ENCODE measurements around the gene SFXN3. TPM values are rescaled to one million over a fixed set of nuclear protein-coding genes. Genes with fewer than 3 reads are reported as not detected.

The SFXN3 gene
- total RNA-seq, 1 donor from 2014 or later, result 5.2 TPM

- peaks cover 7% of the 10 kb centered on the region for H3K9me3 Mint-ChIP-seq (ENCODE audit: unreplicated experiment)
These were observed 5.1 kb downstream of the SFXN3 start for GRCh38 chr10:101035916-101036702.

GRCh38 chr10:101036726-101037125 is 5.7 kb downstream of the SFXN3 start:
- DNase-seq, result no peak
- TF ChIP-seq CTCF (IDR thresholded peaks at IDR 0.05; ENCODE audit: partially characterized antibody, unreplicated experiment), result no peak
- Mint-ChIP-seq H3K4me1 (ENCODE audit: low read depth, unreplicated experiment) (peaks cover 16% of the 10 kb centered on the region), H3K4me3 (ENCODE audit: unreplicated experiment) (no peak overlapping the region), H3K36me3 (ENCODE audit: unreplicated experiment) (peaks cover 7% of the 10 kb centered on the region), H3K27ac (ENCODE audit: unreplicated experiment) (no peak overlapping the region), H3K27me3 (ENCODE audit: unreplicated experiment) (peaks cover 11% of the 10 kb centered on the region), H3K9me3 (ENCODE audit: unreplicated experiment) (peaks cover 7% of the 10 kb centered on the region)

More at GRCh38 chr10:101035916-101036702, 5.1 kb downstream of the SFXN3 start:
- Mint-ChIP-seq H3K4me3 (ENCODE audit: unreplicated experiment) (no peak overlapping the region), H3K27ac (ENCODE audit: unreplicated experiment) (no peak overlapping the region), H3K36me3 (ENCODE audit: unreplicated experiment) (peaks cover 7% of the 10 kb centered on the region), H3K4me1 (ENCODE audit: low read depth, unreplicated experiment) (peaks cover 20% of the 10 kb centered on the region), H3K27me3 (ENCODE audit: unreplicated experiment) (peaks cover 13% of the 10 kb centered on the region)
- no peak for TF ChIP-seq CTCF (IDR thresholded peaks at IDR 0.05; ENCODE audit: partially characterized antibody, unreplicated experiment)
- no peak for DNase-seq

GRCh38 chr10:101038484-101038883 is 7.5 kb downstream of the SFXN3 start:
- peaks cover 4% of the 10 kb centered on the region for H3K27me3 Mint-ChIP-seq (ENCODE audit: unreplicated experiment)
- H3K27ac Mint-ChIP-seq (ENCODE audit: unreplicated experiment), result no peak overlapping the region
- DNase-seq, result no peak
- peaks cover 7% of the 10 kb centered on the region for H3K36me3 Mint-ChIP-seq (ENCODE audit: unreplicated experiment)
- TF ChIP-seq CTCF (IDR thresholded peaks at IDR 0.05; ENCODE audit: partially characterized antibody, unreplicated experiment), result no peak
- H3K4me1 Mint-ChIP-seq (ENCODE audit: low read depth, unreplicated experiment), result peaks cover 12% of the 10 kb centered on the region
- H3K4me3 Mint-ChIP-seq (ENCODE audit: unreplicated experiment), result no peak overlapping the region
- H3K9me3 Mint-ChIP-seq (ENCODE audit: unreplicated experiment), result peaks cover 6% of the 10 kb centered on the region

- Mint-ChIP-seq H3K36me3 (ENCODE audit: unreplicated experiment) (peaks cover 7% of the 10 kb centered on the region), H3K4me1 (ENCODE audit: low read depth, unreplicated experiment) (peaks cover 13% of the 10 kb centered on the region), H3K27me3 (ENCODE audit: unreplicated experiment) (peaks cover 4% of the 10 kb centered on the region), H3K9me3 (ENCODE audit: unreplicated experiment) (peaks cover 6% of the 10 kb centered on the region), H3K4me3 (ENCODE audit: unreplicated experiment) (no peak overlapping the region), H3K27ac (ENCODE audit: unreplicated experiment) (no peak overlapping the region)
- TF ChIP-seq CTCF (IDR thresholded peaks at IDR 0.05; ENCODE audit: partially characterized antibody, unreplicated experiment), result no peak
- DNase-seq, result no peak
These were observed 9.0 kb downstream of the SFXN3 start for GRCh38 chr10:101040061-101040460.

- no peak for TF ChIP-seq CTCF (IDR thresholded peaks at IDR 0.05; ENCODE audit: partially characterized antibody, unreplicated experiment)
- no peak overlapping the region for H3K4me3 Mint-ChIP-seq (ENCODE audit: unreplicated experiment)
- no peak overlapping the region for H3K27ac Mint-ChIP-seq (ENCODE audit: unreplicated experiment)
- H3K27me3 Mint-ChIP-seq (ENCODE audit: unreplicated experiment), result peaks cover 9% of the 10 kb centered on the region
- peaks cover 6% of the 10 kb centered on the region for H3K9me3 Mint-ChIP-seq (ENCODE audit: unreplicated experiment)
- H3K36me3 Mint-ChIP-seq (ENCODE audit: unreplicated experiment), result peaks cover 7% of the 10 kb centered on the region
- H3K4me1 Mint-ChIP-seq (ENCODE audit: low read depth, unreplicated experiment), result peaks cover 13% of the 10 kb centered on the region
- no peak for DNase-seq
These were observed 9.8 kb downstream of the SFXN3 start for GRCh38 chr10:101040851-101041250.

Measured in glutamatergic neuron (in vitro differentiated cells).